Trophoblast cell (in vitro differentiated cells and primary cell): Measurements from ENCODE around the gene TLCD3A.
"Not testable (repeated sequence)": the region's sequence is repeated elsewhere in the genome, so short reads cannot be mapped to it uniquely, and the experiment has no call there.

Experiments
- DNase-seq, 2 donors: peaks; one replicate each; pipeline ENCODE4 v3.0.0-alpha.2; 2016
- H2AFZ ChIP-seq: 2 replicates; pipeline ENCODE4 v1.6.1; 2013; ENCODE audit warnings: low read length, moderate library complexity, mild to moderate bottlenecking; ENCODE audit not compliant: insufficient read depth, poor library complexity
- H2AK5ac ChIP-seq: 2 replicates; pipeline ENCODE4 v1.6.1; 2013; ENCODE audit warnings: mild to moderate bottlenecking, low read length
- H2BK120ac ChIP-seq: 2 replicates; pipeline ENCODE4 v1.6.1; 2013; ENCODE audit warnings: low read length, mild to moderate bottlenecking, moderate library complexity; ENCODE audit not compliant: insufficient read depth, poor library complexity
- H2BK12ac ChIP-seq: 2 replicates; pipeline ENCODE4 v1.6.1; 2013; ENCODE audit warnings: mild to moderate bottlenecking, low read length, moderate library complexity
- H2BK5ac ChIP-seq: 2 replicates; pipeline ENCODE4 v1.6.1; 2013; ENCODE audit warnings: low read length, low read depth, moderate library complexity, mild to moderate bottlenecking; ENCODE audit not compliant: poor library complexity
- H3K14ac ChIP-seq: 2 replicates; pipeline ENCODE4 v1.6.1; 2013; ENCODE audit warnings: mild to moderate bottlenecking, low read length
- H3K18ac ChIP-seq: 2 replicates; pipeline ENCODE4 v1.6.1; 2013; ENCODE audit warnings: mild to moderate bottlenecking, low read length
- H3K23ac ChIP-seq: 2 replicates; pipeline ENCODE4 v1.6.1; 2013; ENCODE audit warnings: low read length
- H3K27ac ChIP-seq: 2 replicates; pipeline ENCODE4 v1.5.1; 2013; ENCODE audit warnings: low read depth, mild to moderate bottlenecking, inconsistent platforms, low read length, moderate library complexity
- H3K27me3 ChIP-seq: 2 replicates; pipeline ENCODE4 v1.6.1; 2013; ENCODE audit warnings: inconsistent platforms, mild to moderate bottlenecking, low read length, moderate library complexity; ENCODE audit not compliant: insufficient read depth
- H3K36me3 ChIP-seq, 2 experiments: 1 replicate in 1 of 2; 2 replicates in 1 of 2; pipeline ENCODE4 v1.6.1; 2013; ENCODE audit warnings: low read length in 2 of 2, mild to moderate bottlenecking in 2 of 2, moderate library complexity in 1 of 2; ENCODE audit not compliant: insufficient read depth in 2 of 2, control insufficient read depth in 1 of 2
- H3K4ac ChIP-seq: 2 replicates; pipeline ENCODE4 v1.6.1; 2013; ENCODE audit warnings: low read depth, mild to moderate bottlenecking, low read length, moderate library complexity
- H3K4me1 ChIP-seq, 2 experiments: 1 replicate in 1 of 2; 2 replicates in 1 of 2; pipeline ENCODE4 v1.6.1; 2013; ENCODE audit warnings: low read length in 2 of 2, mild to moderate bottlenecking in 2 of 2, moderate library complexity in 1 of 2; ENCODE audit not compliant: insufficient read depth in 2 of 2, control insufficient read depth in 1 of 2
- H3K4me2 ChIP-seq: 2 replicates; pipeline ENCODE4 v1.6.1; 2013; ENCODE audit warnings: inconsistent platforms, mild to moderate bottlenecking, low read length, moderate library complexity
- H3K4me3 ChIP-seq: 2 replicates; pipeline ENCODE4 v1.5.1; 2013; ENCODE audit warnings: mild to moderate bottlenecking, low read depth, low read length, inconsistent platforms
- H3K79me1 ChIP-seq: one replicate; pipeline ENCODE4 v1.6.1; 2013; ENCODE audit warnings: low read length
- H3K79me2 ChIP-seq: 2 replicates; pipeline ENCODE4 v1.6.1; 2013; ENCODE audit warnings: low read length, mild to moderate bottlenecking; ENCODE audit not compliant: control insufficient read depth, insufficient read depth, poor library complexity
- H3K9ac ChIP-seq: 2 replicates; pipeline ENCODE4 v1.6.1; 2013; ENCODE audit warnings: mild to moderate bottlenecking, low read length
- H3K9me3 ChIP-seq: 2 replicates; pipeline ENCODE4 v1.6.1; 2013; ENCODE audit warnings: low read depth, mild to moderate bottlenecking, control low read depth, inconsistent platforms, low read length; ENCODE audit not compliant: insufficient read depth
- H4K12ac ChIP-seq: 2 replicates; pipeline ENCODE4 v1.6.1; 2013; ENCODE audit warnings: low read depth, mild to moderate bottlenecking, low read length, moderate library complexity
- H4K8ac ChIP-seq: 2 replicates; pipeline ENCODE4 v1.6.1; 2013; ENCODE audit warnings: low read depth, mild to moderate bottlenecking, low read length, moderate library complexity
- H4K91ac ChIP-seq: one replicate; pipeline ENCODE4 v1.6.1; 2013; ENCODE audit warnings: low read depth, mild to moderate bottlenecking, low read length, moderate library complexity
- WGBS: extraction: QIAGEN DNeasy Blood & Tissue Kit; methylation state at CpG from one replicate; pipeline ENCODE4 v1.1.7; 2013; ENCODE audit warnings: missing lambda C conversion rate; ENCODE audit not compliant: insufficient read length, insufficient coverage; ENCODE audit errors: extremely low coverage; 5-methylcytosine and 5-hydroxymethylcytosine counted together

TLCD3A gene

GRCh38 chr17:753418-753817 lies 21.0 kb downstream of the TLCD3A start:
- peaks cover 4% of the 10 kb centered on the region for H3K9me3 ChIP-seq
- H4K12ac ChIP-seq = no peak overlapping the region
- H3K9ac ChIP-seq = no peak overlapping the region
- H3K79me2 ChIP-seq = peaks cover 14% of the 10 kb centered on the region
- no peak overlapping the region for H3K27ac ChIP-seq
- H3K27me3 ChIP-seq = no peaks in the 10 kb centered on the region
- no peak overlapping the region for H3K4me3 ChIP-seq
- no peak overlapping the region for H4K91ac ChIP-seq
- no peak overlapping the region for H3K14ac ChIP-seq
- H3K18ac ChIP-seq = no peak overlapping the region
- H3K4me1 ChIP-seq = peaks cover 9 to 11% of the 10 kb centered on the region in 2 experiments
- no CpG with 5 or more reads among the region's 13 CpGs for WGBS
- H3K4ac ChIP-seq = no peak overlapping the region
- no peak overlapping the region for H2AFZ ChIP-seq
- no peak overlapping the region for H4K8ac ChIP-seq
- DNase-seq = no peak
- H3K23ac ChIP-seq = no peak overlapping the region
- no peak overlapping the region for H2AK5ac ChIP-seq
- no peak overlapping the region for H2BK12ac ChIP-seq
- no peak overlapping the region for H3K4me2 ChIP-seq
- no peak overlapping the region for H2BK120ac ChIP-seq
- H3K36me3 ChIP-seq = peaks cover 5 to 9% of the 10 kb centered on the region in 2 experiments
- H3K79me1 ChIP-seq = peaks cover 11% of the 10 kb centered on the region
- no peak overlapping the region for H2BK5ac ChIP-seq

GRCh38 chr17:755319-755961 lies 23.0 kb downstream of the TLCD3A start:
- peaks cover 14% of the 10 kb centered on the region for H3K79me2 ChIP-seq
- H3K27ac ChIP-seq, H2AK5ac ChIP-seq, H2AFZ ChIP-seq, H3K4me3 ChIP-seq, H3K27me3 ChIP-seq, H3K4ac ChIP-seq, H4K12ac ChIP-seq, H2BK5ac ChIP-seq, H3K9me3 ChIP-seq, H3K14ac ChIP-seq, H3K18ac ChIP-seq, DNase-seq, H2BK12ac ChIP-seq, H4K91ac ChIP-seq, H4K8ac ChIP-seq, H3K9ac ChIP-seq, H3K4me2 ChIP-seq, H3K23ac ChIP-seq, H2BK120ac ChIP-seq: not testable (repeated sequence)
- no CpG with 5 or more reads among the region's 9 CpGs for WGBS
- peaks cover 11% of the 10 kb centered on the region for H3K79me1 ChIP-seq
- peaks cover 9 to 11% of the 10 kb centered on the region in 2 experiments for H3K4me1 ChIP-seq
- H3K36me3 ChIP-seq = peaks cover 8 to 12% of the 10 kb centered on the region in 2 experiments

GRCh38 chr17:756010-756567 lies 23.7 kb downstream of the TLCD3A start:
- not testable (repeated sequence) for H3K9me3 ChIP-seq, DNase-seq, H3K27me3 ChIP-seq, H4K8ac ChIP-seq, H3K4me1 ChIP-seq, H3K4ac ChIP-seq, H3K14ac ChIP-seq, H3K4me3 ChIP-seq, H2AFZ ChIP-seq, H3K27ac ChIP-seq, H3K18ac ChIP-seq, H2BK5ac ChIP-seq, H3K4me2 ChIP-seq, H4K12ac ChIP-seq, H3K9ac ChIP-seq, H4K91ac ChIP-seq, H2AK5ac ChIP-seq, H2BK12ac ChIP-seq, H2BK120ac ChIP-seq, H3K23ac ChIP-seq
- Histone ChIP-seq H3K36me3 (peaks cover 10 to 17% of the 10 kb centered on the region in 2 experiments), H3K79me2 (peaks cover 14% of the 10 kb centered on the region), H3K79me1 (peaks cover 11% of the 10 kb centered on the region)
- no CpG with 5 or more reads among the region's 15 CpGs for WGBS

- Histone ChIP-seq H2AFZ (no peak overlapping the region), H4K91ac (no peak overlapping the region), H3K36me3 (peaks cover 21 to 28% of the 10 kb centered on the region in 2 experiments), H3K4me1 (no peaks in the 10 kb centered on the region), H3K79me2 (no peaks in the 10 kb centered on the region), H2BK120ac (no peak overlapping the region), H3K4me2 (no peak overlapping the region), H3K9ac (no peak overlapping the region), H2AK5ac (no peak overlapping the region), H2BK5ac (no peak overlapping the region), H3K23ac (no peak overlapping the region), H3K4ac (no peak overlapping the region), H3K4me3 (no peak overlapping the region), H3K79me1 (no peaks in the 10 kb centered on the region), H3K14ac (no peak overlapping the region), H4K8ac (no peak overlapping the region), H3K27ac (no peak overlapping the region), H4K12ac (no peak overlapping the region), H3K9me3 (no peaks in the 10 kb centered on the region), H3K18ac (no peak overlapping the region), H3K27me3 (no peaks in the 10 kb centered on the region), H2BK12ac (no peak overlapping the region)
- WGBS = no CpG with 5 or more reads among the region's 5 CpGs
- DNase-seq = no peak
Measured at GRCh38 chr17:759964-760363, 27.6 kb downstream of the TLCD3A start.
